ENCODE results near the gene ZSCAN9. TPM values are rescaled to one million over a fixed set of nuclear protein-coding genes. Genes with fewer than 3 reads are reported as not detected.
A peak's percentile ranks its signal among the peaks of the same experiment; 100 is the strongest.

The ZSCAN9 gene
- 1 to 10 TPM; 3.7 to 6.5 (median 4.3) TPM for total RNA-seq

- H3K4me1 ChIP-seq, result peaks cover 13 to 16% of the 10 kb centered on the region in 2 donors
- in situ Hi-C loops (cut with MboI; ENCODE audit: low sequenced_read_pairs in 4 of 4) (no loop called here), intact Hi-C loops (cut with DNase I; ENCODE audit: low total_unique reads) (loop anchor here (1.0 to 2.0 kb wide), 3 partner anchors 28 to 121 kb away; partner anchors contain the start of gene ZKSCAN4)
- ATAC-seq (peak; percentile 93 to 99), DNase-seq (peak; percentile 75 to 83)
- peak within 1 kb of the TSS; percentile 66 to 88 (median 86) for H3K4me3 ChIP-seq
- peaks cover 0 to 26% of the 10 kb centered on the region in 2 donors for H3K36me3 ChIP-seq
- H3K27ac ChIP-seq, result peak within 1 kb of the TSS; percentile 63 to 80 (median 71)
- H3K27me3 ChIP-seq, result peaks cover 0 to 12% (median 6%) of the 10 kb centered on the region in 3 donors
- no peaks in the 10 kb centered on the region for H3K9me3 ChIP-seq
- TF ChIP-seq, protein P1, sequence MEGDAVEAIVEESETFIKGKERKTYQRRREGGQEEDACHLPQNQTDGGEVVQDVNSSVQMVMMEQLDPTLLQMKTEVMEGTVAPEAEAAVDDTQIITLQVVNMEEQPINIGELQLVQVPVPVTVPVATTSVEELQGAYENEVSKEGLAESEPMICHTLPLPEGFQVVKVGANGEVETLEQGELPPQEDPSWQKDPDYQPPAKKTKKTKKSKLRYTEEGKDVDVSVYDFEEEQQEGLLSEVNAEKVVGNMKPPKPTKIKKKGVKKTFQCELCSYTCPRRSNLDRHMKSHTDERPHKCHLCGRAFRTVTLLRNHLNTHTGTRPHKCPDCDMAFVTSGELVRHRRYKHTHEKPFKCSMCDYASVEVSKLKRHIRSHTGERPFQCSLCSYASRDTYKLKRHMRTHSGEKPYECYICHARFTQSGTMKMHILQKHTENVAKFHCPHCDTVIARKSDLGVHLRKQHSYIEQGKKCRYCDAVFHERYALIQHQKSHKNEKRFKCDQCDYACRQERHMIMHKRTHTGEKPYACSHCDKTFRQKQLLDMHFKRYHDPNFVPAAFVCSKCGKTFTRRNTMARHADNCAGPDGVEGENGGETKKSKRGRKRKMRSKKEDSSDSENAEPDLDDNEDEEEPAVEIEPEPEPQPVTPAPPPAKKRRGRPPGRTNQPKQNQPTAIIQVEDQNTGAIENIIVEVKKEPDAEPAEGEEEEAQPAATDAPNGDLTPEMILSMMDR (IDR thresholded peaks at IDR 0.05 in 4 of 5, conservative IDR thresholded peaks at IDR 0.05 in 1 of 5), result no peak
- no peak for TF ChIP-seq POLR2A (IDR thresholded peaks at IDR 0.05)
These were observed at the start of gene ZSCAN9 for GRCh38 chr6:28225056-28225834. Gene ZSCAN9 (plus strand): TSS chr6:28225275. CDS start chr6:28227085, 1,810 bp downstream.

- Histone ChIP-seq H3K27me3 (no peaks in the 10 kb centered on the region), H3K36me3 (peaks cover 0 to 13% of the 10 kb centered on the region in 2 donors), H3K4me3 (no peak overlapping the region), H3K9me3 (no peaks in the 10 kb centered on the region), H3K27ac (no peak overlapping the region), H3K4me1 (no peaks in the 10 kb centered on the region)
- in situ Hi-C loops (cut with MboI; ENCODE audit: low sequenced_read_pairs in 4 of 4) (no loop called here), intact Hi-C loops (cut with DNase I; ENCODE audit: low total_unique reads) (no loop called here)
- DNase-seq, result no peak
- ATAC-seq, result no peak
- TF ChIP-seq POLR2A (IDR thresholded peaks at IDR 0.05), result no peak
- TF ChIP-seq, protein P1 (IDR thresholded peaks at IDR 0.05 in 4 of 5, conservative IDR thresholded peaks at IDR 0.05 in 1 of 5), result no peak
These were observed 48.7 kb upstream of the ZSCAN9 start for GRCh38 chr6:28176373-28176772.

DNA sequence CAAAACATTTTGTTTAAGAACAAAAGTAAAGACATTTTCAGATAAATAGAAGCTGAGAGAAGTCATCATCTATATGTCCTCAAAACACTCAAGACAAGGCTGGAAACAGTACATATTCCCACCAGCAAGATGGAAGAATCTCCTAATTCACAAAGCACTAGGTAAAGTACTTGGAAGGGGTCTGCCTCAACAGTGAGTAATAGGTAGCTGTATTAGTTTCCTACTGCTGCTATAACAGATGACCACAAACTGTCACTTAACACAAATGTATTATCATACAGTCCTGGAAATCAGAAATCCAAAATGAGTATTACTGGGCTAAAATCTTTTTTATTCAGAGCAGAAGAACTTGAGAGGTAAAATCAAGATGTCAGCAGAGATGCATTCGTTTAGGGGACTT lies 42.8 kb upstream of the ZSCAN9 start:
- in situ Hi-C loops (cut with MboI; ENCODE audit: low sequenced_read_pairs in 4 of 4) (no loop called here), intact Hi-C loops (cut with DNase I; ENCODE audit: low total_unique reads) (no loop called here)
- no peak for TF ChIP-seq POLR2A (IDR thresholded peaks at IDR 0.05)
- TF ChIP-seq, protein P1 (IDR thresholded peaks at IDR 0.05 in 4 of 5, conservative IDR thresholded peaks at IDR 0.05 in 1 of 5), result no peak

DNA sequence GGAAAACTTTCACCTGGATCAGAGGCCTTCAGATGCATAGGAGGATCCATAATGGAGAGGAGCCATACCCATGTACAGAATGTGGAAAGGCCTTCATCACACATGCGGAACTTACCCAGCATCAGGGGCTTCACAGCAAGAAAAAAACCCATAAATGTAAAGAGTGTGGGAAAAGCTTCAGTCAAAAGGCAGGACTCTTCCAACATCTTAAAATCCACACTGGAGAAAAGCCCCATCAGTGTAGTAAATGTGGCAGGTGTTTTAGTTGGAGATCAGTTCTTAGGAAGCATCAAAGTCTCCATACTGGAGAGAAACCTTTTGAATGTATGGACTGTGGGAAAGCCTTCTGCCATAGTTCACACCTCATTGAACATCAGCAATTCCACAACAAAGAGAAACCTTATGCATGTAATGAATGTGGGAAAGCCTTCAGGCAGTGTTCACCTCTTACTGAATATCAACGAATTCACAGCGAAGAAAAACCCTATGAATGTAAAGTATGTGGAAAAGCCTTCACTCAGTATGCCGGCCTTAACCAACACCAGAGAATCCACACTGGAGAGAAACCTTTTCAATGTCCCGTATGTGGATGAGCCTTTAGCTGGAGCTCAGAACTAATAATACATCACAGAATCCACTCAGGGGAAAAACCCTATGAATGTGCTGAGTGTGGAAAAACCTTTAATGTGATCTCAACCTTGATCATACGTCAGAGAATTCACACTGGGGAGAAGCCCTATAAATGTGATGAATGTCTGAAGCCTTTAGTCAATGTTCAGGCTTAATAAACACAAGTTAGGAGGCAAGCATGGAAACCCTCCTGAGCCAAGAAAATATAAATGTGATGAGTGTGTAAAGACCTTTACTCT lies 36.7 kb upstream of the ZSCAN9 start:
- in situ Hi-C loops (cut with MboI; ENCODE audit: low sequenced_read_pairs in 4 of 4), result no loop called here
- no peak for TF ChIP-seq POLR2A (IDR thresholded peaks at IDR 0.05)
- TF ChIP-seq, protein P1 (IDR thresholded peaks at IDR 0.05 in 4 of 5, conservative IDR thresholded peaks at IDR 0.05 in 1 of 5), result no peak
- Histone ChIP-seq H3K4me1 (no peaks in the 10 kb centered on the region), H3K27me3 (no peaks in the 10 kb centered on the region), H3K9me3 (peaks cover 4 to 39% (median 8%) of the 10 kb centered on the region in 3 donors), H3K27ac (no peak overlapping the region), H3K4me3 (no peak overlapping the region), H3K36me3 (no peaks in the 10 kb centered on the region)
- ATAC-seq (no peak), DNase-seq (no peak)
- intact Hi-C loops (cut with DNase I; ENCODE audit: low total_unique reads), result no loop called here

More for the DNA sequence above, 42.8 kb upstream of the ZSCAN9 start:
- H3K36me3 ChIP-seq, result no peaks in the 10 kb centered on the region
- no peaks in the 10 kb centered on the region for H3K27me3 ChIP-seq
- ATAC-seq (no peak), DNase-seq (no peak)
- H3K4me1 ChIP-seq, result no peaks in the 10 kb centered on the region
- no peak overlapping the region for H3K27ac ChIP-seq
- H3K4me3 ChIP-seq, result no peak overlapping the region
- H3K9me3 ChIP-seq, result peaks cover 0 to 8% (median under 1%) of the 10 kb centered on the region in 3 donors

All from gastrocnemius medialis (tissue), 4 donors.